ENCODE data around the gene NES. TPM values are rescaled to one million over a fixed set of nuclear protein-coding genes. Genes with fewer than 3 reads are reported as not detected.

NES gene
- total and polyA plus RNA-seq, 2 of the 8 experiments (the other 6 are each of a cell fraction or from before 2014, with no cell fraction given) = 13.3 to 135 TPM

- H3K36me3 ChIP-seq (ENCODE audit: control insufficient read depth in 2 of 4, insufficient read depth in 4 of 4, low read length in 3 of 4) = peaks cover 8 to 19% (median 11%) of the 10 kb centered on the region in 4 experiments
- POLR2A ChIA-PET (ENCODE audit: partially characterized antibody) = interaction anchor here (1.1 to 13.9 kb wide), 7 partner anchors 10 to 62 kb away, joined by 3 to 530 read pairs (median 19); partner anchors contain the start of genes CRABP2, ISG20L2, METTL25B and NES
- TF ChIP-seq, protein P1, sequence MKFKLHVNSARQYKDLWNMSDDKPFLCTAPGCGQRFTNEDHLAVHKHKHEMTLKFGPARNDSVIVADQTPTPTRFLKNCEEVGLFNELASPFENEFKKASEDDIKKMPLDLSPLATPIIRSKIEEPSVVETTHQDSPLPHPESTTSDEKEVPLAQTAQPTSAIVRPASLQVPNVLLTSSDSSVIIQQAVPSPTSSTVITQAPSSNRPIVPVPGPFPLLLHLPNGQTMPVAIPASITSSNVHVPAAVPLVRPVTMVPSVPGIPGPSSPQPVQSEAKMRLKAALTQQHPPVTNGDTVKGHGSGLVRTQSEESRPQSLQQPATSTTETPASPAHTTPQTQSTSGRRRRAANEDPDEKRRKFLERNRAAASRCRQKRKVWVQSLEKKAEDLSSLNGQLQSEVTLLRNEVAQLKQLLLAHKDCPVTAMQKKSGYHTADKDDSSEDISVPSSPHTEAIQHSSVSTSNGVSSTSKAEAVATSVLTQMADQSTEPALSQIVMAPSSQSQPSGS (IDR thresholded peaks at IDR 0.05; ENCODE audit: low read length) = no peak
- TF ChIP-seq BACH1 (IDR thresholded peaks at IDR 0.05; ENCODE audit: low read length) = no peak
- TF ChIP-seq RFX5 (IDR thresholded peaks at IDR 0.05; ENCODE audit: borderline replicate concordance, low read depth, low read length) = no peak
- no peak for TF ChIP-seq TEAD4 (IDR thresholded peaks at IDR 0.05; ENCODE audit: low read depth, low read length)
- no peak for TF ChIP-seq CEBPB (IDR thresholded peaks at IDR 0.05; ENCODE audit: low read depth, low read length)
- no peak for TF ChIP-seq NANOG (IDR thresholded peaks at IDR 0.05; ENCODE audit: insufficient read depth, low read depth, low read length, poor library complexity, severe bottlenecking)
- TF ChIP-seq MAX (IDR thresholded peaks at IDR 0.05) = no peak
- TF ChIP-seq TCF12 (IDR thresholded peaks at IDR 0.05; ENCODE audit: low read depth, low read length) = no peak
- no peak for TF ChIP-seq EZH2 (IDR thresholded peaks at IDR 0.05; ENCODE audit: low read depth, low read length, severe bottlenecking)
- TF ChIP-seq KDM1A (IDR thresholded peaks at IDR 0.05; ENCODE audit: borderline replicate concordance, low read length) = no peak
- TF ChIP-seq SIRT6 (IDR thresholded peaks at IDR 0.05; ENCODE audit: low read length) = no peak
- no peak for TF ChIP-seq CBX8 (IDR thresholded peaks at IDR 0.05; ENCODE audit: borderline replicate concordance, low read depth, low read length)
Observed at GRCh38 chr1:156694690-156694962, 17.4 kb upstream of the NES start.

More at GRCh38 chr1:156694690-156694962, 17.4 kb upstream of the NES start:
- H3K79me2 ChIP-seq (ENCODE audit: control insufficient read depth in 1 of 2, insufficient read depth in 2 of 2, low read length in 2 of 2) = no peaks in the 10 kb centered on the region
- 77% methylated on average over 5 of the region's 5 CpGs; no CpG with 5 or more reads in 1 of the 2 experiments for WGBS, 2 experiments (ENCODE audit: extremely low coverage in 1 of 2, insufficient coverage in 1 of 2, insufficient read length in 1 of 2, insufficient replicate concordance in 2 of 2, low coverage in 1 of 2, low lambda C conversion rate in 2 of 2, missing lambda C conversion rate in 1 of 2)
- peak overlapping the region in 1 of 4 experiments; percentile 49; a peak in 2 of 8 replicates for H3K4me3 ChIP-seq (ENCODE audit: extremely low read depth in 1 of 4, insufficient read depth in 2 of 4, low read depth in 3 of 4, low read length in 4 of 4)
- H2BK12ac ChIP-seq (ENCODE audit: low read depth, low read length) = peak overlapping the region; percentile 99
- no peak overlapping the region for H3K4ac ChIP-seq (replicated peaks; ENCODE audit: insufficient read length, low read depth, low read length)
- no peaks in the 10 kb centered on the region for H3K79me1 ChIP-seq (ENCODE audit: low read depth, low read length)
- H3K27ac ChIP-seq (ENCODE audit: low read depth, low read length) = peak overlapping the region; percentile 74; the same call in 1 of the 2 replicates
- H3K23ac ChIP-seq (ENCODE audit: insufficient read length) = no peak overlapping the region
- no peak overlapping the region for H3K56ac ChIP-seq (replicated peaks; ENCODE audit: insufficient read length, low read depth, low read length)
- H2BK20ac ChIP-seq (ENCODE audit: low read length) = peak overlapping the region; percentile 94
- peaks cover 24 to 45% (median 37%) of the 10 kb centered on the region in 4 experiments for H3K4me1 ChIP-seq (replicated peaks in 1 of 4; ENCODE audit: control insufficient read depth in 3 of 4, insufficient read depth in 4 of 4, low read length in 3 of 4)
- DNase-seq (ENCODE audit: low read depth in 1 of 2, low spot score in 2 of 2) = no peak
- H3K4me2 ChIP-seq (ENCODE audit: insufficient read depth in 1 of 2, low read depth in 2 of 2, low read length in 2 of 2) = peak overlapping the region; percentile 14 to 72
- FAIRE-seq = no peak
- H3K23me2 ChIP-seq (ENCODE audit: low read depth, low read length) = peaks cover 10% of the 10 kb centered on the region; the same call in 1 of the 2 replicates
- H3K18ac ChIP-seq (ENCODE audit: extremely low read depth, low read length) = peak overlapping the region; percentile 93
- H3K27me3 ChIP-seq (replicated peaks in 1 of 4; ENCODE audit: control insufficient read depth in 3 of 4, extremely low read depth in 1 of 4, insufficient read depth in 3 of 4, low read length in 3 of 4) = peaks cover 0 to 7% (median 0%) of the 10 kb centered on the region in 4 experiments; a peak in 2 of 7 replicates
- no peak overlapping the region for H3K14ac ChIP-seq (ENCODE audit: insufficient read length)
- H2AFZ ChIP-seq (ENCODE audit: low read length) = no peak overlapping the region
- no peak overlapping the region for H3K9ac ChIP-seq (replicated peaks in 1 of 4; ENCODE audit: extremely low read depth in 1 of 4, low read depth in 3 of 4, low read length in 3 of 4)
- no peaks in the 10 kb centered on the region for H3K9me3 ChIP-seq (ENCODE audit: insufficient read depth in 2 of 2, low read depth in 1 of 2, low read length in 1 of 2)
- no peak overlapping the region for H2AK5ac ChIP-seq (ENCODE audit: low read depth, low read length)
- peak overlapping the region; percentile 96 for H4K91ac ChIP-seq (replicated peaks; ENCODE audit: insufficient read length, low read length)
- CTCF ChIA-PET (ENCODE audit: partially characterized antibody) = interaction anchor here (0.6 to 66.0 kb wide), 7 partner anchors 7 to 165 kb away, joined by 3 to 4284 read pairs (median 132); partner anchors contain the start of genes BCAN, CRABP2, HAPLN2 and INSRR
- H2BK120ac ChIP-seq (replicated peaks; ENCODE audit: low read depth, low read length) = peak overlapping the region; percentile 12
- H2BK15ac ChIP-seq (ENCODE audit: low read length) = peak overlapping the region; percentile 72; the same call in 1 of the 2 replicates
- no peaks in the 10 kb centered on the region for H4K20me1 ChIP-seq (replicated peaks in 1 of 2; ENCODE audit: control insufficient read depth in 1 of 2, insufficient read depth in 2 of 2, low read length in 2 of 2)
- H2BK5ac ChIP-seq (ENCODE audit: low read depth, low read length) = peak overlapping the region; percentile 97; the same call in 1 of the 2 replicates
- peak overlapping the region; percentile 19; the same call in 1 of the 2 replicates for H4K8ac ChIP-seq (ENCODE audit: extremely low read depth, insufficient read depth, low read length)
- H4K5ac ChIP-seq (ENCODE audit: insufficient read length, low read depth, low read length) = peak overlapping the region; percentile 44
